Muscle layer of colon (tissue), 2 donors: Measurements from ENCODE around the gene COPZ1.
"Not testable (repeated sequence)": the region's sequence is repeated elsewhere in the genome, so short reads cannot be mapped to it uniquely, and the experiment has no call there.

Source experiments
- H3K27ac ChIP-seq: one replicate; pipeline ENCODE4 v1.7.0; 2013; ENCODE audit warnings: low read depth, mild to moderate bottlenecking, low read length, moderate library complexity
- H3K27me3 ChIP-seq, 2 donors: one replicate each; pipeline ENCODE4 v1.7.0; 2013; ENCODE audit warnings: low read length in 2 of 2, mild to moderate bottlenecking in 2 of 2; ENCODE audit not compliant: insufficient read depth in 2 of 2, control insufficient read depth in 1 of 2
- H3K36me3 ChIP-seq: one replicate; pipeline ENCODE4 v1.7.0; 2013; ENCODE audit warnings: mild to moderate bottlenecking, low read length; ENCODE audit not compliant: insufficient read depth
- H3K4me1 ChIP-seq: one replicate; pipeline ENCODE4 v1.7.0; 2013; ENCODE audit warnings: mild to moderate bottlenecking, low read length; ENCODE audit not compliant: insufficient read depth
- H3K4me3 ChIP-seq, 2 donors: one replicate each; pipeline ENCODE4 v1.7.0; 2013; ENCODE audit warnings: low read length in 2 of 2, low read depth in 1 of 2, mild to moderate bottlenecking in 1 of 2, moderate library complexity in 1 of 2
- H3K9ac ChIP-seq: one replicate; pipeline ENCODE4 v1.7.0; 2013; ENCODE audit warnings: low read length
- H3K9me3 ChIP-seq: one replicate; pipeline ENCODE4 v1.7.0; 2013; ENCODE audit warnings: mild to moderate bottlenecking, low read length
- donor health status: abdominal sarcoma.
- donor health status: Adenocarcinoma of cecum.

COPZ1 gene

DNA sequence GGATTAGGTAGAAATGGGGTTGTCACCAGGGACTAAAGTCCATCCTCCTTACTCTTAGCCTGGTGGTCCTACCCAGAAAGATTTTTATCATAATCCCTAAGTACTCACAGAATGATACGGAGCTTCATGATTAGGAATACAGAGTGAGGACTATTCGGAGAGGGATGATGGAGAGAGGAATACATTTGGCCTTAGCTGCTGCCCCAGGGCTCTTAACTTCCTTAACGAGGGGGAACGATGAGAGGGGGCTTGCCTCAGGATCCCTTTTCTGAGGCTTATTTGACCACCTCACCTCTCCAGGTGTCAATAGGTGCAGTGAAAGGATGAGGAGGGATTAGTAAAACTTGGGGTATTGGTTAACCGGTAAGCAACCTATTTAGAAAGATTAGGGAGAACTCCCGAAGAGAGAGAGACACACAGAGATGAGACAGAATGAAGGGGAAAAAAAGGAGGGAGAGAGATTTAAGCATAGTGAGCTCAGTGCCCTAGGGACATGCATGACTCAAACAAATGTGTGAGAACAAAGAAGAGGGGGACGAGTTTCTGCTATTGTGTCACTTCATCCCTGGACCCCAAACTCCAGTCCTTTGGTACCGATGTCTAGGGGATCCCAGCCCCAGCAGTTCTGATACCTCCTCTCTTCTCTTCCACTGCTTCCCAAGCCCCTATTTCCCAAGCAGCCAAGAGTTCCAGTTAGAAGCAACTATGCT is 25.3 kb upstream of the COPZ1 start:
- H3K4me1 ChIP-seq: peaks cover 7% of the 10 kb centered on the region
- no peak overlapping the region for H3K27ac ChIP-seq

DNA sequence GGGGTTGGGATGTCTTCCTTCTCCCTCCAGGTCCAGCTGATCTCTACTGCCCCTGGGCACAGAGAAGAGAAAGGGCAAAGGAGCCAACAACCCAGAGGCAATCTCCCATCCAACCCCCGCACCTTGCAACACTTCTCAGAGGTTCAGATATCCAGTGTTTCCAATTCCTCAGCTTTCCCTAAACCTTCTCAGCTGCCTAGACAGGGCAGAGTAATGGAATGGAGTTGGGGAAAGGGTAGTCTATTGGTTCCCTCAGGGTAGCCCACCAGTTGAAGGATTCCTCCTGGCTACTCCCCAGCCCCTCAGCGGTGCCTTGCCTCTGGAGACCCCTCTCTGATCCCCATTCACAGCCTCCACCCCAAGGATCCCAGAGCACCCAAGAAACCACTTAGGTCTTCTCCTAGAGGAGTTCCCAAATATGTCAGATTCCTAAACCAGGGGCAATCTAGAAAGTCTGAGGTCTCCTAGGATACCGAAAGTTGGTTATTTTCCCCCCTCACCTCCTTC is 24.7 kb upstream of the COPZ1 start:
- Histone ChIP-seq H3K9ac (no peak overlapping the region), H3K4me3 (peak overlapping the region in 1 of 2 donors; percentile 20), H3K9me3 (no peaks in the 10 kb centered on the region), H3K4me1 (peaks cover 7% of the 10 kb centered on the region), H3K27ac (no peak overlapping the region), H3K27me3 (peaks cover 21 to 37% of the 10 kb centered on the region in 2 donors), H3K36me3 (no peaks in the 10 kb centered on the region)

More for the DNA sequence above, 25.3 kb upstream of the COPZ1 start:
- no peaks in the 10 kb centered on the region for H3K9me3 ChIP-seq
- H3K4me3 ChIP-seq: no peak overlapping the region
- H3K9ac ChIP-seq: no peak overlapping the region
- peaks cover 21 to 37% of the 10 kb centered on the region in 2 donors for H3K27me3 ChIP-seq
- H3K36me3 ChIP-seq: no peaks in the 10 kb centered on the region

DNA sequence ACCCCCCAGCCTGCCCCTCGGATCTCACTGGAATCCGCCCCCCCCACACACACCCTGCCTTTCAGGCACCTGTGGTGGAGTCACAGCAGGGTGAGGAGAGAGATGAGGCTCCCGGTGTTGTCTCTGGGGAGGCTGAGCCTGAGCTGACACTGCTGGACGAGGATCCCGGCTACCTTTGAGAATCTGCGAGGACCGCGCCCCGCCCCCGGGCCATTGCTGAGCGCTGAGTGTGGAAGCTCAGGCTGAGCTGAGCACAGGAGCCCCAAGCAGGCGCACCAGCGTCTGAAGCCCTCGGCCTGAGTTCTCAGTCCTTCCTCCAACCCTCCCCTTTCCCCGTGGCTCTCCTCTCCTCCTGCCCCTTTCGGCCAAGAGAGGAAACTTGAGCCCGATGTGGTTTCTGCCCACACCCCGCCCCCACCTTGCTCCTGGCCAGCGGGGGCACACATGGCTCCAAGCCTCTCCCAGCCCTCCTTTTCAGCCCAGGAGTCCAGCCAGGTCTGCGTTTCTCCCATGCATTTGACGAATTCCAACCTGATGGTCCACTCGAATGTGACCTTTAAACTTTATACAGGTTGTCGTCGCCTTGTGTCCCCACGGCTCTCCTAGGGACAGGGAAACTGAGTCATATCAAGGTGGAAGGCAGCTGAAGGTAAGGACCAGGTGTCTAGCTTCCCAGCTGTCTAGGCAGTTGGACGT is 24.1 kb upstream of the COPZ1 start, which contains the start of gene NFE2:
Gene NFE2, minus strand, starts transcription at position 284 of the 696 bp plus-strand sequence. CDS start 5,767 bp downstream, outside the sequence.
- no peaks in the 10 kb centered on the region for H3K9me3 ChIP-seq
- no peaks in the 10 kb centered on the region for H3K36me3 ChIP-seq
- H3K27me3 ChIP-seq: peaks cover 21 to 37% of the 10 kb centered on the region in 2 donors
- H3K4me1 ChIP-seq: peaks cover 7% of the 10 kb centered on the region
- peak within 1 kb of the TSS in 1 of 2 donors; percentile 20 for H3K4me3 ChIP-seq
- H3K9ac ChIP-seq: no peak within 1 kb of the TSS
- no peak within 1 kb of the TSS for H3K27ac ChIP-seq

DNA sequence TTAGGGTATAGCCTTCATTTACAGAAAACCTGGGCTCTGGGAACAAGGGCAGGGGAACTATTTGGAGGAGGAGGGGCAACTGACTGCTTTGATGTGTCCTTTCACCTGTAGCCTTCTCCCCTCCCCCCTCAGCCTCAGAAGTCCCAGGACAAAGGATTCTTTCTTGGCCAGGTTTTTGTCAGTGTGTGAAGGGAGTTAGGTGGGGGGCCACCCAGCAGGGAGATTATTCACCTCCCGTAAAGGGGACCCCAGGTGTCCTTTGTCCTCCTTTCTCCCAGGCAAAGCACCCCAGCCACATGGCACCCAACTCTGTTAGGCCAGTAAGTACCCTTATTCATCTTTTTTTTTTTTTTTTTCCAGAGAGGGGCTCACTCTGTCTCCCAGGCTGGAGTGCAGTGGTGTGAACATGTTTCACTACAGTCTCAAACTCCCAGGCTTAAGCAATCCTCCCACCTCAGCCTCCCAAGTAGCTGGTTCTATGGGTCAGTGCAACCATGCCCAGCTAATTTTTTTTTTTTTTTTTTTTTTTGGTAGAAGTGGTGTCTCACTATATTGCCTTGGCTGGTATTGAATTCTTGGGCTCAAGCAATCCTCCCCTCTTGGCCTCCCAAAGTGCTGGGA is 23.4 kb upstream of the COPZ1 start:
- peaks cover 7% of the 10 kb centered on the region for H3K4me1 ChIP-seq
- no peaks in the 10 kb centered on the region for H3K36me3 ChIP-seq
- no peak overlapping the region for H3K9ac ChIP-seq
- no peaks in the 10 kb centered on the region for H3K9me3 ChIP-seq
- no peak overlapping the region for H3K4me3 ChIP-seq
- H3K27ac ChIP-seq: no peak overlapping the region
- peaks cover 21 to 37% of the 10 kb centered on the region in 2 donors for H3K27me3 ChIP-seq

DNA sequence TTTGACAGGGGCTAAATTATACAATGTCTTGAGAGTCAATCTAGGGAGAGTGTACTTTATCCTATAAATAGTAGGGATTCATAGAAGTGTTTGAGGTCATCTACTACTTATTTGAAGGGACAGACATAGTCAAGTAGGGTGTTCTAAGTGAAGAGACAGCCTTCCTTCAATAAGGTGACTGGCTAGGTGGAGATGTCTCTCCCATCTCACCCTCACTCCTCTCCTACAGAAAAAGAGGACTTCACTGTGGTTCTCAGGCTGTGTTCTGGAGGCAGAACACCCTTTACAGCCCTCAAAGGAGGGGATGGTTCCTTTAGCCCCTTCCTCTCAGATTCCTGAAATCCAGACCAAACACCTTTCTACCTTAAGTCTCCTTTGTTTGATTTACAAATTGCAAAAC is 21.3 kb upstream of the COPZ1 start:
- Histone ChIP-seq H3K36me3 (no peaks in the 10 kb centered on the region), H3K4me3 (no peak overlapping the region), H3K9ac (no peak overlapping the region), H3K27ac (no peak overlapping the region), H3K9me3 (no peaks in the 10 kb centered on the region), H3K27me3 (peaks cover 19 to 32% of the 10 kb centered on the region in 2 donors), H3K4me1 (peaks cover 7% of the 10 kb centered on the region)

DNA sequence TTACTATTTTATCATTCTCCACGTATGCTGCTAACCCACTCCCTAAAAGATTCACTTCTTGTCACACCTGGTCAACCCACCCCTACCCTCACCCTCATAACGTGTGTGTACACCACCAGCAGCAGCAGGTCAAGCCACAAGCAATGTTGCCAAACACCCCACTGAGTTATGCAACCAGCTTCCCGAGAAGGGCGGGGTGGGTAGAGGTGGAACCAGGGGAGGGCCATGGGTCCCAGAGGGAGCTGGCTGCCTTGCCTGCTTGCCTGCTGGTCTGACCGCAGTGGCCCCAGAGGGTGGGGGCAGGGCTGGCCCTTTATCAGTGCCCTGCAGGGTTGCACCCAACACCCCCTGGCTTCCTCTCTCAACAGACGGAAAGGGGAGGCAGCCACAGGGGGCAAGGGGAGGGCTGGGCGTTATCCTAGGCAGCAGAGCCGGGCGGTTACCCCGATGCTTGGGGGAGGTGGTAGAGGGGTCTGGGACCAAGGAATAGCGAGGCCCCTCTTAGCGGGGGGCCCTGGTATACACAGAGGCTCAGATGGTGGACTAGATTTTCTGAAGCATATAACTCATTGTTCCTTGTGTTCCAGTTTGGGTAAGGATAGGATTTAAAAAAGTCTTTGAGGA is 20.6 kb upstream of the COPZ1 start:
- Histone ChIP-seq H3K9me3 (no peaks in the 10 kb centered on the region), H3K36me3 (no peaks in the 10 kb centered on the region), H3K4me3 (no peak overlapping the region), H3K27me3 (peaks cover 13 to 25% of the 10 kb centered on the region in 2 donors), H3K4me1 (peaks cover 7% of the 10 kb centered on the region), H3K9ac (no peak overlapping the region), H3K27ac (no peak overlapping the region)

DNA sequence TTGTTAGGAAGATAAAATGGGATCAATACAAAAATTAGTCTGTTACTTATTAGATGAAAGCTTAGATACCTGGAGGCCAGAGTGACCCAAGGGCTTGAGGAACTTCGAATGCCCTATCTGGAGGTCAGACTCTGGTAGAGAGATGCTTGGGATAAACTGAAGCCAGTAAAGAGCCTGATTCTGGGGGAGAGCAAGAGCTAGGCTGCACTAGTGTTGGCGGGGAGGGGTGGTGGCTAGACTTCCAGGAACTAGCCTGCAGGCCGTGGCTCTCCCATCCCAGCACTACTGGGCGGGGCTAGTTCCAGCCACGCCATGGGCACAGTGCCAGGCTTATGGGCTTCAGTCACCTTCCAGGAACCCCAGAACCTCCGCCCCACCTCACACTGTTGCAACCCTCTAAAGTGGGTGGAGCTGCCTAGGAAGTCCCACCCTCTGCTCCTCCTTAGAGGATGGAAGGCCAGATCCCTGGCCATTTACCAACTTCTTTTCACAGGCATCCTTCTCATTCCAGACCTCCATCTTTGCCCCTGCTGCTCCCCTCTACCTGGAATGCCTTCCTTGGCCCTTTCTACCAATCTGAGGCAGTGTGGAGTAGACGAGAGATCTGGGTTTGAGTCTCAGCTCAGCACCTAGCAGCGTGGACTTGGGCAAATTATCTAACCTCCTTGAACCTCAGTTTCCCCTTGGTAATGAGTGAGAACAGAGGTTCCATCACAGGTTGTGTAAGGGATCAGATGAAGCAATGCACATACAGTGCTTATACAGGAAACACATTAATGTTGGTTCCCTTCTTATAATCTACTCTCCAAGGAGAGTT is 17.8 kb upstream of the COPZ1 start:
- Histone ChIP-seq H3K27me3 (peaks cover 0 to 4% of the 10 kb centered on the region in 2 donors), H3K9ac (no peak overlapping the region), H3K9me3 (no peaks in the 10 kb centered on the region), H3K4me3 (no peak overlapping the region), H3K4me1 (no peaks in the 10 kb centered on the region), H3K36me3 (no peaks in the 10 kb centered on the region), H3K27ac (no peak overlapping the region)

DNA sequence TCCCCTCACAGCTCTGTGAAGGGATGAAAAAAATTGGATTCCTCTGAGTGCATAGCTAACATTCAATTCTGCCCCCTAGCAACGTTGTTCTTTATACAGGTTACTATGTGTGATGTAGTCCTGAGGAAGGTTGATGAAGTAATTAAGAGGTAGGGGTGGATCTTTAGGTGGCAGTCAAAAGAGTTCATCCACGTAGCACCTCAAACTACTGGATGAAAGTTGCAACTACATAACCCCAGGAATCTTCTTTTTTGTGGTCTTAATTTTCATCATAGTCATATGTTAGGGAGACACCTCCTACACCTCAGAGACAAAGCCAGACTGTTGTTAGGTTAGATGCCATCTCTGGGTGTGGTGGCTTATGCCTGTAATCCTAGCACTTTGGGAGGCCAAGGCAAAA is 13.9 kb upstream of the COPZ1 start:
- Histone ChIP-seq H3K4me1 (no peaks in the 10 kb centered on the region), H3K27me3 (no peaks in the 10 kb centered on the region), H3K4me3 (no peak overlapping the region), H3K36me3 (no peaks in the 10 kb centered on the region), H3K9me3 (no peaks in the 10 kb centered on the region), H3K27ac (no peak overlapping the region), H3K9ac (no peak overlapping the region)

GRCh38 chr12:54312309-54312708 is 12.6 kb upstream of the COPZ1 start:
- H3K9ac ChIP-seq, H3K36me3 ChIP-seq: not testable (repeated sequence)

DNA sequence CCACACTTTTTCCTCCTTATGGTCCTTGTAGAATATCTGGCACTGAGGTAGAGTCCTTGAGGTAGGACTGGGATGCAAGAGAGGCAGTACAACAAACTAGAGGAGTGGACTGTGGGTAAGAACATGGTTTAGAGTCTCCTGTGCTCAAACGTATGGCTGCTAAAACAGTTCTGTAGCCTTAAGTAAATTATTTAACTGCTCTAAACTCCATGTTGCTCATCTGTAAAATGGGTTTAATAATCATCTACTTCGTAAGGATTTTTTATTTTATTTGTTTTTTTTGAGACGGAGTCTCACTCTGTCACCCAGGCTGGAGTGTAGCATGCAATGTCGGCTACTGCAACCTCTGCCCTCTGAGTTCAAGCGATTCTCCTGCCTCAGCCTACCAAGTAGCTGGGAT is 3.6 kb upstream of the COPZ1 start:
- no peaks in the 10 kb centered on the region for H3K9me3 ChIP-seq
- H3K4me1 ChIP-seq: peaks cover 6% of the 10 kb centered on the region
- no peaks in the 10 kb centered on the region for H3K36me3 ChIP-seq
- H3K9ac ChIP-seq: no peak overlapping the region
- no peaks in the 10 kb centered on the region for H3K27me3 ChIP-seq
- H3K4me3 ChIP-seq: no peak overlapping the region
- H3K27ac ChIP-seq: no peak overlapping the region

More at GRCh38 chr12:54312309-54312708, 12.6 kb upstream of the COPZ1 start:
- H3K9me3 ChIP-seq, H3K27ac ChIP-seq, H3K27me3 ChIP-seq, H3K4me3 ChIP-seq, H3K4me1 ChIP-seq: not testable (repeated sequence)
